DMS 273 (cell line): ENCODE measurements around the gene ALDH1A2.
A peak's percentile ranks its signal among the peaks of the same experiment; 100 is the strongest.
"Not testable (repeated sequence)": the region's sequence is repeated elsewhere in the genome, so short reads cannot be mapped to it uniquely, and the experiment has no call there.

Source experiments
- DNase-seq: peaks from one replicate; lab custom pipeline; 2025; ENCODE audit not compliant: unreplicated experiment; lab: John Stamatoyannopoulos, UW

The ALDH1A2 gene

DNA sequence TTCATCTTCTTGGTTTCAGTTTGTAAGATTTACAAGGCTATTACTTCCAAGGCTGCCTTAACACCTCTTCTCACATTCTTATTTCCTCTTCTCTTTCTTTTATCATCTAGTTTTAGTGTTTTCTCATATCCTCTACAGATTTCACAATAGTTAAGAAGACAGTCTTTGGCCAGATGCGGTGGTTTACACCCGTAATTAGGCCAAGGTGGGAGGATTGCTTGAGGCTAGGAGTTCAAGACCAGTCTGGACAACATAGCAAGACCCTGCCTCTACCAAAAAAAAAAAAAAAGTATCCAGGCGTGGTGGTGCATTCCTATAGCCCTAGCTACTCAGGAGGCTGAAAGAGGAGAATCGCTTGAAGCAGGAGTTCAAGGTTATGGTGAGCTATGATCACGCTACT lies 3.5 kb upstream of the ALDH1A2 start:
- no peak for DNase-seq

DNA sequence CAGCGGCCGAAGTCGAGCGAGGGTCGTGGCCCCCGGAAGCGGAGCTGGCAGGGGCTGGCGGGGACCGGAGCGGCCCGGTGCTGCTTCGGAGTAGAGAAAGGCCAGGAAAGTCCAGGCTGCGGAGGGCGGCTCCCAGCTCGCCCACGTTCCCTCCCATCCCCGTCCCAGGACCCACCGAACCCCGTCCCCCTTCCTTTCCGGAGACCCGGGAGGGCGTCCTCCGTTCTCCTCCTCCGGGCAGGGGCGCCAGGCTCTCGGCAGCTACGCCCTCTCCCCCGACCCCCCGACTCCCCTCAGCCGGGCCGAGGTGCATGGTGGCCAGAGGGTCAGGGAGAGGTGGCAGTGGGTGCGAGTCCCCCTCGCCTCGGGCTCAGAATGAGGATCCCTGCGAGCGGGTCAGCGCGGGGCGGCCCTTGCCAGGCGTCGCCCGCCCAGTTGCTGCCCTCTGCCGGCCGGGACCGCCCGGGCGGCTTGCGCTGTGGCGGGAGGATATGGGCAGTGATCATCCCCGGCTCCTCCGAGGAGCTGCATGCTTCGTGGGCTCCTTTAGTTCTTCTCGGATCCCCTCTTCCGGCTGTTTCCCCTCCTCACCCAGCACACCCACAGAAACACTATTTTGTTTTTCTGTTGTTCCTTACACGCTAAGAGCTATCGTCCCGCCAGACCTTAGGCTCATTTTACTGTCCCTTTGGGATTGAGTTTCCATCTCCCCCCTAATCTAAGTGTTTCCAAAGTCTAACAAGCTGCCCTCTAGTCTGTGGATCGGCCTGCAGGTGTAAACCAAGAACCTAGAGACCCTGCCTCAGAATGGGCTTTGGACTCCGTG lies 744 bp upstream of the ALDH1A2 start:
- peak; percentile 79 for DNase-seq

DNA sequence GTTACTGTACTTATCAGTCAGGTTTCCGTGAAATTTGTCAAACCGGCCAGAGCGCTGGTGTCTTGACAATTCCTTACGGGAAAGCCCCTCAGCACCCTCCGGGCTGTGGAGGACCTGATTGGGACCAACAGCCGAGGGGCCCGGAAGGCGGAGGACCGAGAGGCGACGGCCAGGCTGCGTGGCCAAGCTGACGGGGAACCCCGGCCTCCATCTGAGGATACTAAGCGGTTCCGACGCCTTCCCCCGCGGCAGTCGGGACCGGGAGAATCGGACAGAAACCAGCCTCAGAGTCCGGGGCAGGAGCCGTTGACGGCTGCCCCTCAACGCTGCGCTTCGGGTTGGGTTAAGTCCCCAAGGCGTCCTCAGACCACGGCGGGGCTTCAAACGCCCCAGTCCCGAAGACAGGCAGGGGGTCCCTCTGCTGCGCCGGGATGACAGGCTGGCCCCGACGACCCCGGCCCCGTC lies 499 bp downstream of the ALDH1A2 start:
- DNase-seq, result no peak

DNA sequence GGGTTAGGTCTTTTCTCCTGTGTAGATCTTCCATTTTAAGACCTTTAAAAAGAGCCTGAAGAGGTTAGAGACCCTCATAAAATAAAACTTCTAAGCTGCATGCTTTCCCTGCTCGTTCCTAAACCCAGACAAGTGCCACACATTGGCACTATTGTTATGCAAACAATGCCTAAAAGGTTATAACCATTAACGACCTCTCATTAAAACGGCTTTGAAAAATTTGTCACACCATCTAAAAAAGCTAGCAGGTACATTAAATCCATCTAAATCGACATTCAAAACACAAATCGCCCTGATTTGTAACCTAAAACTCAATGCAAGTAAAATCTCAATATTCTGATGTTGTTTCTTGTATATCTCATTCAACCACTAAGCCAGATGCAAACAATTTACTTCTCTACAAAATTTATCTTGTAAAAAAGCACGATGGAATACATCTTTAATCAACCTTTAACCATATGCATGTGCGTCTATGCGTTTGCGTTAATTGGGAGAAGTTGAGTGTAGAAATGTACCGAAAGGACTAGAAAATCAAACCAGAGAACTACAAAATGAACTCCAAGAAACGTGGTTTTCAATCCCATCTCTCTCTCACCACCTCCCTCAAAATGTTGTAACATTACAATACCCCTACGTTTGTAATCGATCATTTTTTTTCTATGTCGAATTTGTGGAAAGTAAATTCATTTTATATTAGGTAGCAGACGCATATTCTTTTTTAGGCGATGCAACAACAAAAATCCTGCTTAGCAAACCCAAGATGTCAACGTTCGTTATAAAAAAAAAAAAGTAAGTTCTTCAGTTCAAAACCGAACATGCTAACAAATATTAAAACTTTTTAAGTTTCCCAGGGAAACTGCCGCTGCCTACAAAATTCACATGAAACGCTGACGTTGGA lies 1.2 kb downstream of the ALDH1A2 start:
- DNase-seq, result no peak

DNA sequence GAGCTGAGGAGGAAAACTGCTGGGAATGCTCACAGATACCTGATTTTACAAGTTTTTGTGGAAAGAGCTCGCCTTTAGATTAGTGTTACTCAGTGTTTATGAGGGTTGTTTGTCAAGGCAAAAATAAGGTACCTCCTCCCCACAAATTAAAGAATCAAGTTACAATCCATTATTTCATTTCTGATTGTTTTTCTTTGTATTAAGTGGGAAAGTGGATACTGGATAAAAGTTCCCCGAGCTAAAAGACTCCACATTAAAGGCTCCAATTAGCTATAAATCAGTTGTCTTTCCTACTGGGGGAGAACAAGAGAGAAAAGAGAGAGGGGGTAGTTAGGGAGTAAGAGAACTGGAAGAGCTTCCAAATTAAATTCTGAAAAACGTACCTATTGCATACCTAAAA lies 1.9 kb downstream of the ALDH1A2 start:
- no peak for DNase-seq

DNA sequence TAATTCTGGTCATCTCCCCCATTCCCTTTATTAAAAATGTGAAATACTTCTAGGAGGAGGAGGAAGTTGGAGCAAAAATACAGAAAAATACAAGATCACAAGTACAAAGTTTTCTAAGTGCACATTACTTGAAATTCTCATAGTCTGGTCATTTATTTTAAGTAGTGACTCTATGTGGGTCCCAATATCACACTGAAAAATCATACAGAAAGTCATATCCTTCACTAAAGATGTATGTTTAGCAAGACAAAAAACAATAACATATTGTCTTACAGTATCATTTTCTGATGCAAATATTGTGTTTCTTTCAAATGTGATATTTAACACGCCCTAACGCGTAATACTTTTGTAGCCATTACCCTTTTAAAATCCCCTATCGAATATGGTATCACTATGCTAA lies 2.5 kb downstream of the ALDH1A2 start:
- DNase-seq, result no peak

DNA sequence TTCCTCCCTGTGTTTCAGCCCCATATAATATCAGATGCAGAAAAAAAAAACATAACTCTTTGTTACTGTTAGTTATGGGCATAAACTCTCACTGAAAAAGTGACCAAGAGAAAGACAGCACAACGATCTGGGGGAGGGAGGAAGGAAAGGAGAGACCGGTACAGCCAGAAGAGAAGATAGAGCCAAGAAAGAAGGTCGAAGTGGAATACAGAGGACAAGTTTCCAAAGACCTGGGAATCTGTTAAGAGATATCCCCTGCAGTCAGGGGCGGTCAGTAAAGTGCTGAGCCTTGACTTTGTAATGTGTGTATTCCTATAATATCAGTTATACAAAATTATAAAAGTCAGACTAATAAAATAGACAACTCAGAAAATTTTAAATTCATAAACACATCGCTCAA lies 3.3 kb downstream of the ALDH1A2 start:
- no peak for DNase-seq

DNA sequence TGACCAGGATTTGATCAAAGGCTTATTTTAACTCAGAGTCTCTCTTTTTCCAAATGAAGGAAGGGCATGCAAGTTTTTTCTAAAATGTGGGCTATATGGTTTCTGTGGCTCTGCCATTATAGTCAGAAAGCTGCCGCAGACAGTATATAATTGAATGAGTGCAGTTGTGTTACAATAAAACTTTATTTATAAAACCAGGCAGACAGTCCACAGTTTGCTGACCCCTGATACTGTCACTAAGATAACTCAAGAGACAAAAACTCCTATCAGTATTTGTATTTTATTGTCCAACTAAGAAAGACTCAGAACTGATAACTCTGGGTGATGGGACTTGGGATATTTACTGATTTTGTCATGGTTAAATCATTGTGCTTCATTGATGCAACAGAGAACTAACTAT lies 4.9 kb downstream of the ALDH1A2 start:
- no peak for DNase-seq

DNA sequence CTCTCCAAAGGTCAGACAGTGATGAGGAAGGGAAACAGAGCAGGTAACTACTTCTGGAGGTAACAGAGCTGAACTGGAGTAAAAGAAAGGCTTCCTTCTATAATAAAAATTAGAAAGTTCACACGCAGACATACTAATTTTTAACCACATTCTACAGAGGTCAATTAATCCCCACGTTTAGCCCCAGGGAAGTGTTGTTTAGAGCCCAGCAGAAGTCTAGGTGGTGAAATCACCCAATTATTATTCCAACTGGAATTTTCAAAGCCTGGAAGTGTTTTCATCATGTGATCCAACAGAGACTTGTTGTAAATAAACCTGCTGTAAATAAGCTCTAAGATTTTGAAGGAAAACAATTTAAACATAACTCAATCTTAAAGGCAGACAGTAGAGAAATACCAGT lies 6.8 kb downstream of the ALDH1A2 start:
- no peak for DNase-seq

DNA sequence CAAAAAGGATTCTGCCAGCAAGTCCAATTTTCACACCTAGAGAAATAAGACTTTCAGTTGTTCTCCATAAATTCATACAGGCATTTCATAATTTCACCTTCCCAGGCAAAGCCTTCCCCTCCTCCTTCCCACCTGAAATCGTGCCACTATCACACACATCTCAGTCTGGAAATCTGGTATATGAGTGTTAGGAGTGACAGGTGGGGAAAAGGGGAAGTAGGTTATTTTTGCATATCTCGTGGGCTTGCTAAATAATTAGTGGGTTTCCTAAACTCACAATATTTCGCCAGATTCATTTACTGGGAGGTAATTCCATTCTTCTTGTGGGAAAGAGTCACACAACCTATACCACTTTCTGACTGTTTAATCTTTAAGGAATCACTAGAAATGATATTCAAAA lies 7.4 kb downstream of the ALDH1A2 start:
- no peak for DNase-seq

DNA sequence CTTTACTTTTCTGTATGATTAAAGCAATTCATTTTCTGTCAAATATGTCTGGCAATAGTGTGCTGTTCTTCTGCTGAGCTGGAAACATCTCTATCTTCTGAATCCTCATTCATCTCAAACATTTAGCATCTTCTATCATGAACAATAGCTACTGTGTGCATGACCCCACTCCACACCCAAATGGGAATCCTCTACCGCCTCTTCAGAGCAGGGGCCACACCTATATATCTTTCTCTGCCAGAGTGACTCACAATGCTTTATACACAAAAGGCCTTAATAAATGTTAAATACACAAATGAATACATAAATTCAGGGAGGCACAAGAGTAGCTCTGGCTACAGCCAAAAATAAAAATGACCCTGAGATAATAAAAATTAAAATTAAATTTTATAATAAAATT lies 8.0 kb downstream of the ALDH1A2 start:
- DNase-seq, result no peak

DNA sequence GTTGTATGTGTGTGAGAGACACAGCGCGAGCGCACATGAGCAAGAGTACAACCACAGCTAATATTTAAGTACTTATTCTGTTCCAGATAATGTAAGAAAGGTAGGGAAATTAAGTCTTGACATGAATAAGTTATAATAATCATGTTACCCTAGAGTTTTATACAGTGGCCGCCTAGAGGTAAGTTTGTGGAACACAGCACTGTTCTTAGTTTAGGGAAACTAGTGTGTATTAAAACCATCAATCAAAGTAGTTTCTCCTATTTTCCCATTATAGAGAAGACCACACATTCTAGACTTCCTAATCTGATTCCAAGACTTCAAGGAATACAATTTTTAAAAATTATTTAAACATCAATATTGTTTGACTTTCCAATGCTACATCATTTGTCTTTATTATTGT lies 9.5 kb downstream of the ALDH1A2 start:
- DNase-seq, result peak; percentile 2

DNA sequence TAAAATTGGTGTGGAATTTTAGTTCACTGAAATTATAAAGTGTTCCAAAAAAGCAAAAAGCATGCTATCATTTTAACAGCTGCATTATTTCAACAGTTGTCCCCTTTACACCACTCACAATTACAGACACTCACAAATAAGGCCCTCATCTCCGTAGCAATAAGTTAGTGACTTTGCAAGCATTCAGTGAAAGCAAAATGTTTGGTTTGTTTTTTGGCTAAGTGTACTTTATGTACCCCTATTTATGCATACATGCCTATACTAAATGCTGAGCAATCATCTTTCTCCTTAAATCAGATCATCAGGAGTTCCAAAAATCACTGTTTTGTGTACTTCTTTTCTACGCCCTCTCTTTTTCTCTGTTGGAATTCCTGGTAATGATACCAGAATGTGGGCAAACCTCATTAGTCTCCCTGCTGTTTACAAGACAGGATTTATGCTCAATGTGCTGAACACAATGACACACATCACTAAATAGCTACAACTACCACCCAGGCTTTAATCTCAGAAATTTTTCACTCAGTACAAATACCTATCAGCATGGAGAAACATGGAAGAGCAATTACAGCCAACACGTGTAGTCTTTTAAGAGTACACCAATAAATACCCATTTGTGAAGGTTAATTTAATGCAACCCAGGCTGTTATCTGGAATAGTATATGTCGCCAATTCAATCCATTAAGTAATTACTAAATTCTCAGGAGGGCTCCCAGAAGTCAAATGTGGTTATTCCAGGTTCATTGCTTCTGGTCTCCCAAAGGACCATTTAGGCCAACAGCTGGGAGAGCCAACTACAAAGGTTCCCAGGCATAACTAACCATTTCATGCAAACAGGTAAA lies 12.0 kb downstream of the ALDH1A2 start:
- peak; percentile 2 for DNase-seq

DNA sequence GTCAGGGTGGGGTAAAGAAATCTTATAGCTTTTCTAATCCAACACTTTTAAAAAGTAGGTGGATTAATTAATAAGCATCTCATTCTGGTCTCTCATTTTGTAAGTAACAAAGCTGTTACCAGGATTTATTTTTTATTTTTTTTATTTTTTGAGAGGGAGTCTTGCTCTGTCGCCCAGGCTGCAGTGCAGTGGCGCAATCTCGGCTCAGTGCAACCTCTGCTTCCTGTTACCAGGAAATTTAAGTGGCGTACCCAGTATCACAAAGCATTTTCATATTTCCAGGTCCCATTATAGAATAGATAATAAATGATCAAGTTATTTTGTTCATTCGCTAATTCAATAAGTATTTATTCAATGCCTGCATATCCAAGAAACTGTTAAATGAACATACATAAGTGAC lies 13.2 kb downstream of the ALDH1A2 start:
- no peak for DNase-seq

DNA sequence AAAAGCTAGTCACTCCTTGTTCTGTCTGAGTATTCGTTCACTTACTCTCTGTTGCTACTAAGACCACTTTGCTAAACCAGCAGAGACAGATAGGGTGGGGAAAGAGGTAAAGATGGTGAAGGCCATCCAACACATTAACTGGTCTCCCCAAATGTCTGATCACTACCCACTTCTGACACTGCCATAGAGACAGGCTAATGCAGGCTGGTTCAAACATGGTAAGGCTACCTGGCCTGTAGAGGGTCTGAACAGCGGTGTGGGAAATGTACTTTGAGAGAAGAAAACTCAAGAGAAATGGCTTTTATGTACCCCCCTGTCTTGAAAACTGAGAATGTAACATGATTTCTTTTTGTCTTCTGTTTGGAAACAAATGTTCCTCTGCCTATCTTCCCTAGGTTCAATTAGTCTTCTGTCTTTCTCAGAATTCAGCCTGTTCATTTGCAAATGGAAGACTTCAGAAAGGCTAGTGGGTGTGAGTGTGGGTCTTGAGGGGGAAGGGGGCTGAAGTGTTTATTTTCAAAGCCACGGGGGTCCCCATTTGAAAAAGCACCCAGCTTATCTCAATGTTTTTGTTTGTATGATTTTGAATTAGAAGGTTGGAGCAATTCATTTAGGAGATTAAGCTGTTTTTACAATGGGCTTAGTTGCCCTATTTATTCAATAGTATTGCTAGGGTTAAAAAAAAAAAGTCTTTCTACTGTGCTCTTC lies 15.8 kb downstream of the ALDH1A2 start:
- DNase-seq, result no peak

DNA sequence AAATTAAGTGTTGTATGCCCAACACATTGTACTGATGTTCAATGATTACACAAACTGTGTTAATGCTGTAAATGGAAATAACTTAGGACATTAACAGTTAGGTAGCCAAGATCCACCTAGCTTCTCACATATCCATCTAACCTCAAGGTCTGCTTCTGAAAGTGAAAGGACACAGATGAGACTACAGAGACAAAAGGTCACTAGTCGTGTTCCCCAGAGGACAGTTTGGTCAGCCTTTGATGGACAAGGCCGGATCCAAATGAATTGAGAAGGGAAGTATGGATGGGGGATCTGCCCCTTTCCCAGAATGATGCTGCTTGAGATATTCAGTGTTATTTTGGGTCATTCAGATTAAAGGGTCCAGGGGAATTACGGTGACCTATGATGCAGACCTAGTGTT lies 17.2 kb downstream of the ALDH1A2 start:
- no peak for DNase-seq

DNA sequence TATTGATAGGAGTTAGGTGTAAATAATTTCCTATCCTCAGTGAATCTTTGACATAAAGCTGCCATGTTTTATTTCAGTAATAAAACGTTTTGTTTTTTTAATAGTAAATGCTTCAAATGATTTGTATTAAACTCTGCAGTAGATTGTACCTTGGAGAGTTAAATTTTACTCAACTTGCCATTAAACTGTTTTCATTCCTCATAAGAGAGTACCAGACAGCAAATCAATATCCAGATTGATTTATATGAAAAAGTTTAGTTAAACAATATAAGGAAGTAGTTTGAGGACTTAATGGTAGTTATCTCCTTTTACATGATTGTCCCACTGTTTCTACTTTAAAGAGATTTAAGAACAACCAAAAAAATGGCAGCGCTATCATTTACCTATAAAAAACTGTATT lies 18.4 kb downstream of the ALDH1A2 start:
- no peak for DNase-seq

DNA sequence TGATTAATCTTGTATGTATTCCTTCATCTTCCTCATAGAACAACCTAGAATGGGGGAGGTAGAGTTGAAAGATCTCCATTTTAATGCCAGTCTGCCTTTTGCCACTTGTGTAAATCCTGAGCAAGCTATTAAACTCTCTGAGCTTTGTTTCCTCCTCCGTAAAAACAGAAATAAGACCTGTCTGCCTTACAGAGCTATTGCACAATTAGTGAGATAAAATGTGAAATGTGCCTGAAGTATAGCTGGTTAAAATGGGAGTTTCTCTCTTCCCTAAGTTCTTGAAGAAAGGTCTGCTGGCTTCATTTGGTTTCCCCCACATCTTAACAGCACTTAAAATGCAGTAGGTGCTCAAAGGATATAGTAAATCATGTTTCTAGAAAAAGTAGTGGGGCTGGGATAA lies 19.0 kb downstream of the ALDH1A2 start:
- no peak for DNase-seq

DNA sequence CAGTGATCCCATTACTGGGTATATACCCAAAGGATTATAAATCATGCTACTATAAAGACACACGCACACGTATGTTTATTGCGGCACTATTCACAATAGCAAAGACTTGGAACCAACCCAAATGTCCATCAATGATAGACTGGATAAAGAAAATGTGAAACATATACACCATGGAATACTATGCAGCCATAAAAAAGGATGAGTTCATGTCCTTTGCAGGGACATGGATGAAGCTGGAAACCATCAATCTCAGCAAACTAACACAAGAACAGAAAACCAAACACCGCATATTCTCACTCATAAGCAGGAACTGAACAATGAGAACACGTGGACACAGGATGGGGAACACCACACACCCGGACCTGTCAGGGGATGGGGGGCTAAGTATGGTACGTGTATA lies 20.1 kb downstream of the ALDH1A2 start:
- not testable (repeated sequence) for DNase-seq

DNA sequence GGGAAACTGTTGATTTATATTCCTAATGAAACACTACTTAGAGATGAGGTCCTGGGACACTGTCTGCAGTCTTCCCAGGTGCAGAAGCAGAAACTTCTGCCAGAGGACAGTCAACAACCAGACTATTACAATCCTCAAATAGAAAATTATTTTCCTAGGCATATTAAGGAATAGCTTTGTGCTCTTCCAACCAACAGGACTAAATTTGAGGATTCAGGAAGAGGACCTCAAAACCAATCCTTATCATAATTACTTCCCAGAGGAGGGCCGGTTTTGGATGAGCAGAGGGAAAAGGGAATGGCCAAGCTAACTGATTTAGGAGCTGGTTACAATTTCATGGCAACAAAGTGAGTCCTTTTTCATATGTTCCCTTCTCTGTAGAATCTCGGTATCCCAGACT lies 21.0 kb downstream of the ALDH1A2 start:
- DNase-seq, result no peak
